Osteocyte (in vitro differentiated cells): ENCODE results near the gene NXPH3. TPM values are rescaled to one million over a fixed set of nuclear protein-coding genes. Genes with fewer than 3 reads are reported as not detected.

Experiments
- DNase-seq: peaks from one replicate; pipeline ENCODE4 v3.0.0; 2021; ENCODE audit warnings: mixed read lengths; ENCODE audit not compliant: unreplicated experiment; ENCODE audit errors: extremely low spot score
- H3K27ac Mint-ChIP-seq: one replicate; pipeline ENCODE4 v1.8.0; 2021; ENCODE audit warnings: mild to moderate bottlenecking, mixed read lengths; ENCODE audit not compliant: unreplicated experiment
- H3K27me3 Mint-ChIP-seq: one replicate; pipeline ENCODE4 v1.8.0; 2021; ENCODE audit warnings: mixed read lengths; ENCODE audit not compliant: unreplicated experiment
- H3K36me3 Mint-ChIP-seq: one replicate; pipeline ENCODE4 v1.8.0; 2021; ENCODE audit warnings: mixed read lengths; ENCODE audit not compliant: unreplicated experiment
- H3K4me1 Mint-ChIP-seq: one replicate; pipeline ENCODE4 v1.8.0; 2021; ENCODE audit warnings: mixed read lengths; ENCODE audit not compliant: unreplicated experiment
- H3K4me3 Mint-ChIP-seq: one replicate; pipeline ENCODE4 v1.8.0; 2021; ENCODE audit warnings: mild to moderate bottlenecking, moderate library complexity, mixed read lengths; ENCODE audit not compliant: unreplicated experiment
- H3K9me3 Mint-ChIP-seq: one replicate; pipeline ENCODE4 v1.8.0; 2021; ENCODE audit warnings: mixed read lengths; ENCODE audit not compliant: unreplicated experiment
- CTCF ChIP-seq: fragments of 200-600 bp; sonication (generic); IDR thresholded peaks from 2 replicates; pipeline ENCODE4 v1.5.0; 2021; ENCODE audit warnings: antibody characterized with exemption, mild to moderate bottlenecking, moderate library complexity
- total RNA-seq: library from RNA; stranded (reverse); gene quantifications from 2 replicates; pipeline ENCODE4 v1.2.1, GENCODE V29; 2021

NXPH3 gene
- total RNA-seq, 1 donor from 2014 or later, result 1.6 TPM

- Mint-ChIP-seq H3K9me3 (no peaks in the 10 kb centered on the region), H3K27me3 (no peaks in the 10 kb centered on the region), H3K4me3 (no peak overlapping the region), H3K4me1 (no peaks in the 10 kb centered on the region), H3K36me3 (peaks cover 47% of the 10 kb centered on the region), H3K27ac (no peak overlapping the region)
- TF ChIP-seq CTCF, result no peak
- DNase-seq, result no peak
Observed at GRCh38 chr17:49604314-49604869, 28.7 kb downstream of the NXPH3 start.

GRCh38 chr17:49610883-49611584 lies 35.4 kb downstream of the NXPH3 start:
- DNase-seq, result no peak
- Mint-ChIP-seq H3K9me3 (no peaks in the 10 kb centered on the region), H3K4me1 (no peaks in the 10 kb centered on the region), H3K4me3 (no peak overlapping the region), H3K36me3 (peaks cover 36% of the 10 kb centered on the region), H3K27me3 (no peaks in the 10 kb centered on the region), H3K27ac (no peak overlapping the region)
- TF ChIP-seq CTCF, result no peak

DNA sequence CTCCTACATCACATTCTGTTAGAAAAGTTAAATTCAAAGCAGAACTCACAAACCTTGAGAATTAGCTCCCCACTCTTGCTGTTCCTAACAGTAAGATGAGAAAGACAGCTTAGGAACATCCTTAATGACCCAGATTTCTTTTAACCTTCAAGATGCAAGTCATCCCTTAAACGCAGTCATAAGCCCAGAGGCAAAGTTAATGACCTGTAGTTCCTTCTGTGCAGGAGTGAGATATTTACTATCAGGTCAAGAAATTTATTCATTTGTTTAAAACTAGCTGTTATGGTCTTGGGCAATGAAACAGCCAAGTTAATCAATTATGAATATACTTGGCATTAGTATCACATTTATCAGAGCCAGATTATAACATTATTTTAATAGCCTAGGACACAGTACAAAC lies 37.1 kb downstream of the NXPH3 start:
- TF ChIP-seq CTCF, result no peak
- DNase-seq, result no peak
- no peak overlapping the region for H3K27ac Mint-ChIP-seq
- H3K4me3 Mint-ChIP-seq, result no peak overlapping the region
- H3K9me3 Mint-ChIP-seq, result no peaks in the 10 kb centered on the region
- H3K4me1 Mint-ChIP-seq, result no peaks in the 10 kb centered on the region
- no peaks in the 10 kb centered on the region for H3K27me3 Mint-ChIP-seq
- peaks cover 27% of the 10 kb centered on the region for H3K36me3 Mint-ChIP-seq

GRCh38 chr17:49613182-49613800 lies 37.6 kb downstream of the NXPH3 start:
- Mint-ChIP-seq H3K27me3 (no peaks in the 10 kb centered on the region), H3K4me1 (no peaks in the 10 kb centered on the region), H3K27ac (no peak overlapping the region), H3K9me3 (no peaks in the 10 kb centered on the region), H3K36me3 (peaks cover 30% of the 10 kb centered on the region), H3K4me3 (no peak overlapping the region)
- DNase-seq, result no peak
- no peak for TF ChIP-seq CTCF

- Mint-ChIP-seq H3K4me1 (no peaks in the 10 kb centered on the region), H3K27ac (no peak overlapping the region)
Observed at GRCh38 chr17:49616086-49616485, 40.4 kb downstream of the NXPH3 start.

More at GRCh38 chr17:49616086-49616485, 40.4 kb downstream of the NXPH3 start:
- no peaks in the 10 kb centered on the region for H3K9me3 Mint-ChIP-seq
- DNase-seq, result no peak
- peak; percentile 22 for TF ChIP-seq CTCF
- no peak overlapping the region for H3K4me3 Mint-ChIP-seq
- H3K36me3 Mint-ChIP-seq, result peaks cover 31% of the 10 kb centered on the region
- no peaks in the 10 kb centered on the region for H3K27me3 Mint-ChIP-seq
